H1 (cell line): ENCODE results near the gene MORC3. TPM values are rescaled to one million over a fixed set of nuclear protein-coding genes. Genes with fewer than 3 reads are reported as not detected.

Experiments
- CTCF ChIA-PET: fragments of 300-600 bp; sonication (Branson Sonifier 250); formaldehyde crosslinking; loops from one replicate; lab custom pipeline; 2021; ENCODE audit not compliant: partially characterized antibody; lab: Charles Lee
- POLR2A ChIA-PET: fragments of 300-600 bp; sonication (Branson Sonifier 250); formaldehyde crosslinking; loops from one replicate; lab custom pipeline; 2021; ENCODE audit warnings: inconsistent platforms; ENCODE audit not compliant: partially characterized antibody; lab: Charles Lee
- DNase-seq, 2 experiments: peaks; one replicate each; pipeline versions ENCODE4 v3.0.0 to v3.0.0-alpha.2; 2010 to 2022; ENCODE audit warnings: low spot score in 2 of 2, low read depth in 1 of 2, mixed read lengths in 1 of 2
- FAIRE-seq: peaks from 2 replicates; lab custom pipeline; 2011; peaks lifted over from hg19 to GRCh38; lab: Jason Lieb, UNC
- H2AFZ ChIP-seq: 2 replicates; pipeline ENCODE4 v1.8.1; 2012; ENCODE audit warnings: low read length, inconsistent platforms
- H2AK5ac ChIP-seq: 2 replicates; pipeline ENCODE4 v1.6.1; 2013; ENCODE audit warnings: low read depth, low read length
- H2BK120ac ChIP-seq: replicated peaks from 2 replicates; pipeline ENCODE3; 2013; ENCODE audit warnings: low read depth, low read length, inconsistent platforms
- H2BK12ac ChIP-seq: 2 replicates; pipeline ENCODE4 v1.6.1; 2013; ENCODE audit warnings: low read depth, low read length
- H2BK15ac ChIP-seq: 2 replicates; pipeline ENCODE4 v1.6.1; 2013; ENCODE audit warnings: low read length
- H2BK20ac ChIP-seq: 2 replicates; pipeline ENCODE4 v1.6.1; 2013; ENCODE audit warnings: low read length
- H2BK5ac ChIP-seq: 2 replicates; pipeline ENCODE4 v1.6.1; 2013; ENCODE audit warnings: low read depth, low read length
- H3K14ac ChIP-seq: 2 replicates; pipeline ENCODE4 v1.6.1; 2013; ENCODE audit warnings: inconsistent platforms; ENCODE audit not compliant: insufficient read length
- H3K18ac ChIP-seq: 2 replicates; pipeline ENCODE4 v1.6.1; 2013; ENCODE audit warnings: low read length; ENCODE audit errors: extremely low read depth
- H3K23ac ChIP-seq: 2 replicates; pipeline ENCODE4 v1.6.1; 2013; ENCODE audit warnings: inconsistent platforms; ENCODE audit not compliant: insufficient read length
- H3K23me2 ChIP-seq: 2 replicates; pipeline ENCODE4 v1.6.1; 2013; ENCODE audit warnings: low read depth, low read length
- H3K27ac ChIP-seq: 2 replicates; pipeline ENCODE4 v1.6.1; 2011; ENCODE audit warnings: low read depth, low read length, inconsistent platforms
- H3K27me3 ChIP-seq, 4 experiments: replicated peaks in 1 of 4; 1 replicate in 1 of 4; 2 replicates in 3 of 4; pipeline versions ENCODE4 v1.6.1 to v1.8.1; 2011 to 2013; ENCODE audit warnings: low read length in 3 of 4, mild to moderate bottlenecking in 3 of 4, inconsistent platforms in 2 of 4, mixed read lengths in 2 of 4, moderate library complexity in 1 of 4; ENCODE audit not compliant: control insufficient read depth in 3 of 4, insufficient read depth in 3 of 4; ENCODE audit errors: extremely low read depth in 1 of 4
- H3K36me3 ChIP-seq, 4 experiments: 2 replicates each; pipeline versions ENCODE4 v1.6.1 to v1.8.1; 2011 to 2013; ENCODE audit warnings: mild to moderate bottlenecking in 4 of 4, low read length in 3 of 4, moderate library complexity in 2 of 4, control low read depth in 1 of 4, inconsistent platforms in 1 of 4; ENCODE audit not compliant: insufficient read depth in 4 of 4, control insufficient read depth in 2 of 4
- H3K4ac ChIP-seq: replicated peaks from 2 replicates; pipeline ENCODE3; 2013; ENCODE audit warnings: low read length, low read depth, mixed read lengths, inconsistent platforms; ENCODE audit not compliant: insufficient read length
- H3K4me1 ChIP-seq, 4 experiments: replicated peaks in 1 of 4; 1 replicate in 1 of 4; 2 replicates in 3 of 4; pipeline versions ENCODE4 v1.6.1 to v1.8.1; 2011 to 2013; ENCODE audit warnings: low read length in 3 of 4, inconsistent platforms in 2 of 4, mixed read lengths in 1 of 4; ENCODE audit not compliant: insufficient read depth in 4 of 4, control insufficient read depth in 3 of 4
- H3K4me2 ChIP-seq, 2 experiments: 2 replicates each; pipeline versions ENCODE4 v1.6.1 to v1.8.1; 2011 to 2013; ENCODE audit warnings: low read depth in 2 of 2, low read length in 2 of 2, control low read depth in 1 of 2, inconsistent platforms in 1 of 2, mild to moderate bottlenecking in 1 of 2; ENCODE audit not compliant: insufficient read depth in 1 of 2
- H3K4me3 ChIP-seq, 4 experiments: fragments of 200-600, 300-600 bp in 1 of 4; sonication (generic), shearing (Covaris generic), sonication (Bioruptor Twin) in 1 of 4; 2 replicates each; pipeline versions ENCODE4 v1.5.1 to v1.8.1; 2011 to 2016; ENCODE audit warnings: low read length in 4 of 4, low read depth in 3 of 4, control low read depth in 2 of 4, inconsistent platforms in 2 of 4, mild to moderate bottlenecking in 2 of 4, mixed read lengths in 1 of 4, moderate library complexity in 1 of 4; ENCODE audit not compliant: insufficient read depth in 2 of 4; ENCODE audit errors: extremely low read depth in 1 of 4
- H3K56ac ChIP-seq: replicated peaks from 2 replicates; pipeline ENCODE3; 2013; ENCODE audit warnings: low read depth, mild to moderate bottlenecking, mixed read lengths, low read length, inconsistent platforms; ENCODE audit not compliant: insufficient read length
- H3K79me1 ChIP-seq: 2 replicates; pipeline ENCODE4 v1.6.1; 2013; ENCODE audit warnings: low read depth, low read length, control low read depth
- H3K79me2 ChIP-seq, 2 experiments: 2 replicates each; pipeline versions ENCODE4 v1.6.1 to v1.8.1; 2012 to 2013; ENCODE audit warnings: low read length in 2 of 2, mild to moderate bottlenecking in 2 of 2, inconsistent platforms in 1 of 2; ENCODE audit not compliant: insufficient read depth in 2 of 2, control insufficient read depth in 1 of 2
- H3K9ac ChIP-seq, 4 experiments: replicated peaks in 1 of 4; 1 replicate in 1 of 4; 2 replicates in 3 of 4; pipeline versions ENCODE4 v1.6.1 to v1.8.1; 2011 to 2013; ENCODE audit warnings: low read depth in 3 of 4, low read length in 3 of 4, control low read depth in 2 of 4, mild to moderate bottlenecking in 2 of 4, moderate library complexity in 2 of 4, inconsistent platforms in 1 of 4; ENCODE audit errors: extremely low read depth in 1 of 4
- H3K9me3 ChIP-seq, 2 experiments: 2 replicates each; pipeline versions ENCODE4 v1.6.1 to v1.8.1; 2012 to 2013; ENCODE audit warnings: mild to moderate bottlenecking in 2 of 2, moderate library complexity in 2 of 2, control low read depth in 1 of 2, inconsistent platforms in 1 of 2, low read depth in 1 of 2, low read length in 1 of 2, mixed read lengths in 1 of 2; ENCODE audit not compliant: insufficient read depth in 2 of 2
- H4K20me1 ChIP-seq, 2 experiments: replicated peaks in 1 of 2; 2 replicates each; pipeline versions ENCODE3 to v1.8.1; 2011 to 2013; ENCODE audit warnings: inconsistent platforms in 2 of 2, low read length in 2 of 2, mild to moderate bottlenecking in 1 of 2; ENCODE audit not compliant: insufficient read depth in 2 of 2, control insufficient read depth in 1 of 2
- H4K5ac ChIP-seq: 2 replicates; pipeline ENCODE4 v1.6.1; 2013; ENCODE audit warnings: low read length, low read depth, mixed read lengths, inconsistent platforms; ENCODE audit not compliant: insufficient read length
- H4K8ac ChIP-seq: 2 replicates; pipeline ENCODE4 v1.8.0; 2013; ENCODE audit warnings: mild to moderate bottlenecking, moderate library complexity, low read length, inconsistent platforms; ENCODE audit not compliant: insufficient read depth; ENCODE audit errors: extremely low read depth
- H4K91ac ChIP-seq: replicated peaks from 2 replicates; pipeline ENCODE3; 2013; ENCODE audit warnings: low read length, mixed read lengths, inconsistent platforms; ENCODE audit not compliant: insufficient read length
- KDM1A ChIP-seq: fragments of 200-600, 300-600 bp; sonication (generic); IDR thresholded peaks from 2 replicates; pipeline ENCODE4 v1.7.1; 2016; ENCODE audit warnings: mild to moderate bottlenecking, low read length, borderline replicate concordance
- RAD21 ChIP-seq, 2 experiments: IDR thresholded peaks in 1 of 2; conservative IDR thresholded peaks in 1 of 2; 2 replicates each; pipeline ENCODE4 v1.6.1; 2011; ENCODE audit warnings: low read depth in 2 of 2, low read length in 2 of 2, improper control_type of control experiment in 1 of 2, inconsistent platforms in 1 of 2, mild to moderate bottlenecking in 1 of 2, moderate library complexity in 1 of 2
- RNF2 ChIP-seq: fragments of 200-900, 300-1000 bp; sonication (generic); IDR thresholded peaks from 2 replicates; pipeline ENCODE4 v1.7.1; 2016; ENCODE audit warnings: borderline replicate concordance, low read depth, mild to moderate bottlenecking, antibody characterized with exemption, low read length; ENCODE audit not compliant: poor library complexity, severe bottlenecking; ENCODE audit errors: missing control alignments
- SAP30 ChIP-seq: fragments of 300-600 bp; sonication (generic); IDR thresholded peaks from 2 replicates; pipeline ENCODE4 v1.7.1; 2012; ENCODE audit warnings: low read length, moderate library complexity, mild to moderate bottlenecking, inconsistent platforms; ENCODE audit not compliant: insufficient read depth, insufficient replicate concordance
- TEAD4 ChIP-seq: IDR thresholded peaks from 2 replicates; pipeline ENCODE4 v1.6.1; 2012; ENCODE audit warnings: low read depth, low read length, inconsistent platforms, mixed read lengths
- WGBS, 2 experiments: shearing (Covaris generic) in 1 of 2; methylation state at CpG; one replicate each; pipeline versions ENCODE4 v1.1.6 to v1.1.7; 2013 to 2015; ENCODE audit warnings: low lambda C conversion rate in 2 of 2, mixed read lengths in 2 of 2, inconsistent platforms in 1 of 2, low coverage in 1 of 2, missing lambda C conversion rate in 1 of 2; ENCODE audit not compliant: insufficient replicate concordance in 2 of 2, insufficient coverage in 1 of 2, insufficient read length in 1 of 2; ENCODE audit errors: extremely low coverage in 1 of 2, missing lambda C conversion rate in 1 of 2; 5-methylcytosine and 5-hydroxymethylcytosine counted together
- polyA plus RNA-seq, 7 experiments: library from polyadenylated mRNA; depleted of rRNA in 3 of 7; stranded (reverse) in 5 of 7; unstranded in 2 of 7; fragments of >200 nt in 5 of 7; fragments of 200-250 nt in 2 of 7; gene quantifications; 1 replicate in 5 of 7; 2 replicates in 1 of 7; 4 replicates in 1 of 7; pipeline versions ENCODE4 v1.2.1 to v1.2.3, GENCODE V29; 2011 to 2013; ENCODE audit warnings: missing spikeins in 2 of 7, mixed read lengths in 2 of 7
- total RNA-seq: library from RNA; stranded (reverse); fragmentation: NEBNext Ultra II Directional; extraction: Animal tissue kit (Norgen Biotek cat#: 25700); gene quantifications from 2 replicates; pipeline ENCODE4 v1.2.1, GENCODE V29; 2021
- TF ChIP-seq, protein P1 (sequence below): IDR thresholded peaks from 2 replicates; pipeline ENCODE4 v1.6.1; 2012; ENCODE audit warnings: inconsistent platforms

The MORC3 gene
- total and polyA plus RNA-seq, 2 of the 8 experiments (the other 6 are each of a cell fraction or from before 2014, with no cell fraction given): 5.0 to 20.4 TPM

DNA sequence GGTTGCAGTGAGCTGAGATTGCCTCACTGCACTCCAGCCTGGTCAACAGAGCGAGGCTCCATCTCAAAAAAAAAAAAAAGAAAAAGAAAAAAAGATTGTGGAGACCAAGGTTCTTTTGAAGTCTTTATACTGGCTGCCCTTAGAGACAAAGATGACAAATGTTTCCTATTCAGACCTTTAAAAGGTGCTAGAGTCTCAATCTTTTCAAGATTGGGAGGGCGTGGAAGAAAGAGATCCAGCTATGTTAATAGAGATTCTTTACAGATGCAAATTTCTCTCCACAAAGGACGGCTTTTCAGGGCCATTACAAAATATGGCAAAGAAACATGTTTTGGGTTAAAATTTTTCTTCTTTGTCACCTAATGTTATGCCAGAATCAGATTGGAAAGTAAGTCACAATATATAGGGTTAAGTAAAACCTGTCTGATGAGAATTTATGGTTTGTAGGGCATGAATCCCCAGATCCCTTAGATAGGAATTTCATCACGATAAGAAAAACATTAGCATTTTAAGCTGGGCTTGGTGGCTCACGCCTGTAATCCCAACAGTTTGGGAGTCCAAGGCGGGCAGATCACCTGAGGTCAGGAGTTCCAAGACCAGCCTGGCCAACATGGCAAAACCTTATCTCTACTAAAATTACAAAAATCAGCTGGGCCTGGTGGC is 13.0 kb upstream of the MORC3 start:
- H2BK20ac ChIP-seq: no peak overlapping the region
- no peak overlapping the region for H4K5ac ChIP-seq
- no peak overlapping the region for H2BK15ac ChIP-seq
- no peak overlapping the region for H2AK5ac ChIP-seq
- no peaks in the 10 kb centered on the region for H3K27me3 ChIP-seq
- H3K4me1 ChIP-seq: no peaks in the 10 kb centered on the region
- no peak overlapping the region for H2BK12ac ChIP-seq
- POLR2A ChIA-PET: interaction anchor here (1.2 to 1.3 kb wide), 2 partner anchors 10 to 13 kb away, joined by 3 to 7 read pairs; partner anchors contain the start of gene MORC3
- H3K23me2 ChIP-seq: no peaks in the 10 kb centered on the region
- H3K4me3 ChIP-seq: no peak overlapping the region
- DNase-seq (no peak), FAIRE-seq (no peak)
- H3K4ac ChIP-seq: no peak overlapping the region
- no peak overlapping the region for H4K91ac ChIP-seq
- no peak overlapping the region for H2BK120ac ChIP-seq
- H3K9me3 ChIP-seq: no peaks in the 10 kb centered on the region; a peak in 2 of 4 replicates
- H3K4me2 ChIP-seq: no peak overlapping the region
- no peak overlapping the region for H4K8ac ChIP-seq
- no peak overlapping the region for H3K9ac ChIP-seq
- TF ChIP-seq RAD21 (IDR thresholded peaks at IDR 0.05 in 1 of 2, conservative IDR thresholded peaks at IDR 0.05 in 1 of 2; ENCODE audit: low read depth in 2 of 2, low read length in 2 of 2) (no peak), RNF2 (no peak), SAP30 (no peak), TEAD4 (no peak), KDM1A (no peak)
- TF ChIP-seq, protein P1, sequence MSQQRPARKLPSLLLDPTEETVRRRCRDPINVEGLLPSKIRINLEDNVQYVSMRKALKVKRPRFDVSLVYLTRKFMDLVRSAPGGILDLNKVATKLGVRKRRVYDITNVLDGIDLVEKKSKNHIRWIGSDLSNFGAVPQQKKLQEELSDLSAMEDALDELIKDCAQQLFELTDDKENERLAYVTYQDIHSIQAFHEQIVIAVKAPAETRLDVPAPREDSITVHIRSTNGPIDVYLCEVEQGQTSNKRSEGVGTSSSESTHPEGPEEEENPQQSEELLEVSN: no peak
- 87% methylated on average over 5 of the region's 6 CpGs; no CpG with 5 or more reads in 1 of the 2 experiments for WGBS, 2 experiments
- CTCF ChIA-PET: interaction anchor here (0.6 to 0.9 kb wide), 2 partner anchors 8 to 19 kb away, joined by 3 read pairs; no protein-coding TSS in a partner anchor
- H3K56ac ChIP-seq: no peak overlapping the region
- H3K36me3 ChIP-seq: no peaks in the 10 kb centered on the region
- H4K20me1 ChIP-seq: no peaks in the 10 kb centered on the region
- H3K14ac ChIP-seq: no peak overlapping the region
- H3K23ac ChIP-seq: no peak overlapping the region
- no peak overlapping the region for H2AFZ ChIP-seq
- no peak overlapping the region for H2BK5ac ChIP-seq
- H3K27ac ChIP-seq: no peak overlapping the region
- H3K79me1 ChIP-seq: no peaks in the 10 kb centered on the region
- H3K18ac ChIP-seq: no peak overlapping the region
- H3K79me2 ChIP-seq: no peaks in the 10 kb centered on the region
